ENCODE results near the gene GARIN5A.
A peak's percentile ranks its signal among the peaks of the same experiment; 100 is the strongest.
"Not testable (repeated sequence)": the region's sequence is repeated elsewhere in the genome, so short reads cannot be mapped to it uniquely, and the experiment has no call there.

GARIN5A gene

GRCh38 chr19:50461066-50461875 is 15.4 kb downstream of the GARIN5A start:
- DNase-seq = peak; percentile 55

GRCh38 chr19:50460161-50460765 is 16.4 kb downstream of the GARIN5A start:
- DNase-seq = no peak

- no peak for DNase-seq
Measured at GRCh38 chr19:50459638-50460037, 17.0 kb downstream of the GARIN5A start.

- DNase-seq = no peak
Measured at GRCh38 chr19:50459067-50459456, 17.6 kb downstream of the GARIN5A start.

GRCh38 chr19:50458396-50459066 is 18.1 kb downstream of the GARIN5A start:
- DNase-seq = no peak

- no peak for DNase-seq
Measured at GRCh38 chr19:50457300-50457699, 19.3 kb downstream of the GARIN5A start.

GRCh38 chr19:50455992-50456391 is 20.7 kb downstream of the GARIN5A start:
- no peak for DNase-seq

GRCh38 chr19:50453243-50453642 is 23.4 kb downstream of the GARIN5A start:
- no peak for DNase-seq

GRCh38 chr19:50451223-50451534 is 25.5 kb downstream of the GARIN5A start:
- DNase-seq = no peak

- DNase-seq = no peak
Measured at GRCh38 chr19:50450369-50451222, 26.1 kb downstream of the GARIN5A start.

- no peak for DNase-seq
Measured at GRCh38 chr19:50449236-50449899, 27.3 kb downstream of the GARIN5A start.

GRCh38 chr19:50447750-50448149 is 28.9 kb downstream of the GARIN5A start:
- DNase-seq = no peak

- DNase-seq = no peak
Measured at GRCh38 chr19:50447053-50447452, 29.6 kb downstream of the GARIN5A start.

- DNase-seq = no peak
Measured at GRCh38 chr19:50444059-50444458, 32.6 kb downstream of the GARIN5A start.

GRCh38 chr19:50439130-50439529 is 37.5 kb downstream of the GARIN5A start:
- not testable (repeated sequence) for DNase-seq

- no peak for DNase-seq
Measured at GRCh38 chr19:50437862-50438449, 38.7 kb downstream of the GARIN5A start.

- DNase-seq = no peak
Measured at GRCh38 chr19:50435627-50436026, 41.0 kb downstream of the GARIN5A start.

GRCh38 chr19:50435221-50435620 is 41.4 kb downstream of the GARIN5A start:
- DNase-seq = no peak

- no peak for DNase-seq
Measured at GRCh38 chr19:50434525-50434924, 42.1 kb downstream of the GARIN5A start.

- no peak for DNase-seq
Measured at GRCh38 chr19:50433201-50434180, 43.2 kb downstream of the GARIN5A start.

Data from stimulated activated CD4-positive, alpha-beta T cell treated with anti-CD3 and anti-CD28 coated beads, Interleukin-4, amount 100 ng/mL, for 1 hour (primary cell).